ENCODE data around the gene GPR35. TPM values are rescaled to one million over a fixed set of nuclear protein-coding genes. Genes with fewer than 3 reads are reported as not detected.

Gene GPR35
- total and polyA plus RNA-seq, 4 donors, result 0.30 to 2.4 (median 0.44) TPM

DNA sequence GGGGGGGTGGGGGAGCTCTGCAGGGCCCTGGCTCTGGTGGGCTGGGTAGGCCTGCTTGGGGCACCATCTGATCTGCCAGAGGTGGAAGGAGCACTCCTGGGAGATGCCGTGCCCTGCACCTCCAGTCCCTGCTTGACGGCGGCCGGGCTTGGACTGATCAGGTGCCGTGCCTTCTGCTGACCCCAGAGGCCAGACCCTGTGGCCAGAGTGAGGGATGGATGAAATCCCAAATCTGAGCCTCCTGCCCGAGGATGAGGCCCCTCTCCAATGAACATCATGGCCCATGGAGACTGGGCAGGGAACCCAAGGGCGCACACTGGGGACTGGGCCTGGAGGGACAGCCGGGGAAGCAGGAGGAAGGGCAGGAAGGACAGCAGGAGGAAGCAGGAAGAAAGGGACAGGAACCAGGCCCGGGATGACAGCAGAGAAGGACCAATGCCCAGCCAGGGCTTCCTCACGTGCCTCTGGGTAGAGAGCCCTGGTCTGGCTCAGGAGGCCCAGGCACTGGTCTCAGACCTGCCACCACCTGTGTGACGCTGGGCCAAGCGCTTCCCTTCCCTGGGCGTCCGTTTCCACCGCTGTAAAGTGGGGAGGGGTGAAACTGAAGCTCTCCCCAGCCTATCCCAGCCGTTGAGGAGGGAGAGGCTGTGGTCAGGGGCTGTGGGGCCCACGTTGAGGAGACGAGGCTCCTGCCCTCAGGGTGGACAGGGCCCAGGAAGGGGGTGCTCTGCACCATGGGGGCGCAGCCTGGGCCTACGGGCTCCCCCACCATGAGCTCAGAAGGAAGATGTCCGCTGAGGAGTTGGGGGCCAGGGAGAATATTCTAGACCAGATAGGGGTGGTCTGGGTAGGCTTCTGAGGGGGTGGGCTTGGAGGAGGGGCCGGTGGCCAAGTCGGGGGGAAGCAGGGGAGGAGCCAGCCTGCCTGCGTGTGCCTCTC lies 1.0 kb upstream of the GPR35 start:
- H3K9me3 ChIP-seq (ENCODE audit: control insufficient read depth in 4 of 4, low read length in 3 of 4), result no peaks in the 10 kb centered on the region
- TF ChIP-seq, protein P1, sequence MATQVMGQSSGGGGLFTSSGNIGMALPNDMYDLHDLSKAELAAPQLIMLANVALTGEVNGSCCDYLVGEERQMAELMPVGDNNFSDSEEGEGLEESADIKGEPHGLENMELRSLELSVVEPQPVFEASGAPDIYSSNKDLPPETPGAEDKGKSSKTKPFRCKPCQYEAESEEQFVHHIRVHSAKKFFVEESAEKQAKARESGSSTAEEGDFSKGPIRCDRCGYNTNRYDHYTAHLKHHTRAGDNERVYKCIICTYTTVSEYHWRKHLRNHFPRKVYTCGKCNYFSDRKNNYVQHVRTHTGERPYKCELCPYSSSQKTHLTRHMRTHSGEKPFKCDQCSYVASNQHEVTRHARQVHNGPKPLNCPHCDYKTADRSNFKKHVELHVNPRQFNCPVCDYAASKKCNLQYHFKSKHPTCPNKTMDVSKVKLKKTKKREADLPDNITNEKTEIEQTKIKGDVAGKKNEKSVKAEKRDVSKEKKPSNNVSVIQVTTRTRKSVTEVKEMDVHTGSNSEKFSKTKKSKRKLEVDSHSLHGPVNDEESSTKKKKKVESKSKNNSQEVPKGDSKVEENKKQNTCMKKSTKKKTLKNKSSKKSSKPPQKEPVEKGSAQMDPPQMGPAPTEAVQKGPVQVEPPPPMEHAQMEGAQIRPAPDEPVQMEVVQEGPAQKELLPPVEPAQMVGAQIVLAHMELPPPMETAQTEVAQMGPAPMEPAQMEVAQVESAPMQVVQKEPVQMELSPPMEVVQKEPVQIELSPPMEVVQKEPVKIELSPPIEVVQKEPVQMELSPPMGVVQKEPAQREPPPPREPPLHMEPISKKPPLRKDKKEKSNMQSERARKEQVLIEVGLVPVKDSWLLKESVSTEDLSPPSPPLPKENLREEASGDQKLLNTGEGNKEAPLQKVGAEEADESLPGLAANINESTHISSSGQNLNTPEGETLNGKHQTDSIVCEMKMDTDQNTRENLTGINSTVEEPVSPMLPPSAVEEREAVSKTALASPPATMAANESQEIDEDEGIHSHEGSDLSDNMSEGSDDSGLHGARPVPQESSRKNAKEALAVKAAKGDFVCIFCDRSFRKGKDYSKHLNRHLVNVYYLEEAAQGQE (IDR thresholded peaks at IDR 0.05), result no peak
- no peak for TF ChIP-seq HNF4A (conservative IDR thresholded peaks at IDR 0.05)
- TF ChIP-seq, protein P2, sequence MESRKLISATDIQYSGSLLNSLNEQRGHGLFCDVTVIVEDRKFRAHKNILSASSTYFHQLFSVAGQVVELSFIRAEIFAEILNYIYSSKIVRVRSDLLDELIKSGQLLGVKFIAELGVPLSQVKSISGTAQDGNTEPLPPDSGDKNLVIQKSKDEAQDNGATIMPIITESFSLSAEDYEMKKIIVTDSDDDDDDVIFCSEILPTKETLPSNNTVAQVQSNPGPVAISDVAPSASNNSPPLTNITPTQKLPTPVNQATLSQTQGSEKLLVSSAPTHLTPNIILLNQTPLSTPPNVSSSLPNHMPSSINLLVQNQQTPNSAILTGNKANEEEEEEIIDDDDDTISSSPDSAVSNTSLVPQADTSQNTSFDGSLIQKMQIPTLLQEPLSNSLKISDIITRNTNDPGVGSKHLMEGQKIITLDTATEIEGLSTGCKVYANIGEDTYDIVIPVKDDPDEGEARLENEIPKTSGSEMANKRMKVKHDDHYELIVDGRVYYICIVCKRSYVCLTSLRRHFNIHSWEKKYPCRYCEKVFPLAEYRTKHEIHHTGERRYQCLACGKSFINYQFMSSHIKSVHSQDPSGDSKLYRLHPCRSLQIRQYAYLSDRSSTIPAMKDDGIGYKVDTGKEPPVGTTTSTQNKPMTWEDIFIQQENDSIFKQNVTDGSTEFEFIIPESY (IDR thresholded peaks at IDR 0.05), result no peak
- no peak for TF ChIP-seq RAD21 (IDR thresholded peaks at IDR 0.05)
- TF ChIP-seq YY1 (IDR thresholded peaks at IDR 0.05), result no peak
- TF ChIP-seq, protein P3, sequence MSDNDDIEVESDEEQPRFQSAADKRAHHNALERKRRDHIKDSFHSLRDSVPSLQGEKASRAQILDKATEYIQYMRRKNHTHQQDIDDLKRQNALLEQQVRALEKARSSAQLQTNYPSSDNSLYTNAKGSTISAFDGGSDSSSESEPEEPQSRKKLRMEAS (IDR thresholded peaks at IDR 0.05), result no peak
- TF ChIP-seq, protein P4, sequence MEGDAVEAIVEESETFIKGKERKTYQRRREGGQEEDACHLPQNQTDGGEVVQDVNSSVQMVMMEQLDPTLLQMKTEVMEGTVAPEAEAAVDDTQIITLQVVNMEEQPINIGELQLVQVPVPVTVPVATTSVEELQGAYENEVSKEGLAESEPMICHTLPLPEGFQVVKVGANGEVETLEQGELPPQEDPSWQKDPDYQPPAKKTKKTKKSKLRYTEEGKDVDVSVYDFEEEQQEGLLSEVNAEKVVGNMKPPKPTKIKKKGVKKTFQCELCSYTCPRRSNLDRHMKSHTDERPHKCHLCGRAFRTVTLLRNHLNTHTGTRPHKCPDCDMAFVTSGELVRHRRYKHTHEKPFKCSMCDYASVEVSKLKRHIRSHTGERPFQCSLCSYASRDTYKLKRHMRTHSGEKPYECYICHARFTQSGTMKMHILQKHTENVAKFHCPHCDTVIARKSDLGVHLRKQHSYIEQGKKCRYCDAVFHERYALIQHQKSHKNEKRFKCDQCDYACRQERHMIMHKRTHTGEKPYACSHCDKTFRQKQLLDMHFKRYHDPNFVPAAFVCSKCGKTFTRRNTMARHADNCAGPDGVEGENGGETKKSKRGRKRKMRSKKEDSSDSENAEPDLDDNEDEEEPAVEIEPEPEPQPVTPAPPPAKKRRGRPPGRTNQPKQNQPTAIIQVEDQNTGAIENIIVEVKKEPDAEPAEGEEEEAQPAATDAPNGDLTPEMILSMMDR (IDR thresholded peaks at IDR 0.05; ENCODE audit: low read depth, low read length, missing input control), result no peak
- no peak for TF ChIP-seq JUND (IDR thresholded peaks at IDR 0.05)
- no peak for TF ChIP-seq TAF1 (conservative IDR thresholded peaks at IDR 0.05)
- TF ChIP-seq SP1 (IDR thresholded peaks at IDR 0.05), result no peak
- TF ChIP-seq FOXA2 (IDR thresholded peaks at IDR 0.05), result no peak
- TF ChIP-seq, protein P5, sequence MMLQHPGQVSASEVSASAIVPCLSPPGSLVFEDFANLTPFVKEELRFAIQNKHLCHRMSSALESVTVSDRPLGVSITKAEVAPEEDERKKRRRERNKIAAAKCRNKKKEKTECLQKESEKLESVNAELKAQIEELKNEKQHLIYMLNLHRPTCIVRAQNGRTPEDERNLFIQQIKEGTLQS (IDR thresholded peaks at IDR 0.05), result no peak
- no peak for TF ChIP-seq GABPA (IDR thresholded peaks at IDR 0.05 in 1 of 2, conservative IDR thresholded peaks at IDR 0.05 in 1 of 2)
- TF ChIP-seq FOXA1 (IDR thresholded peaks at IDR 0.05), result no peak
- no peaks in the 10 kb centered on the region for H3K36me3 ChIP-seq (ENCODE audit: control insufficient read depth in 4 of 4, insufficient read depth in 3 of 4, low read depth in 1 of 4, low read length in 3 of 4)
- DNase-seq (ENCODE audit: low spot score), result no peak
- 76% methylated on average over 24 of the region's 24 CpGs for WGBS
- no peak overlapping the region for H3K9ac ChIP-seq (ENCODE audit: low read depth in 1 of 2, low read length in 2 of 2)
- H3K27me3 ChIP-seq (ENCODE audit: control insufficient read depth in 4 of 4, insufficient read depth in 4 of 4, low read length in 3 of 4), result no peaks in the 10 kb centered on the region
- peaks cover 0 to 2% (median 0%) of the 10 kb centered on the region in 4 donors for H3K4me1 ChIP-seq (ENCODE audit: control insufficient read depth in 4 of 4, insufficient read depth in 4 of 4, low read length in 3 of 4)
- H3K27ac ChIP-seq (ENCODE audit: low read depth in 1 of 2, low read length in 2 of 2), result peak overlapping the region in 1 of 2 donors; percentile 12
- no peak overlapping the region for H3K4me3 ChIP-seq (ENCODE audit: low read depth in 1 of 3, low read length in 3 of 3)
